ENCODE measurements around the gene TOMM7. TPM values are rescaled to one million over a fixed set of nuclear protein-coding genes. Genes with fewer than 3 reads are reported as not detected.
"Not testable (repeated sequence)": the region's sequence is repeated elsewhere in the genome, so short reads cannot be mapped to it uniquely, and the experiment has no call there.

TOMM7 gene
- total RNA-seq, 1 donor from 2014 or later = 83.0 TPM

GRCh38 chr7:22853674-22854157, 31.1 kb upstream of the TOMM7 start:
- H3K4me3 ChIP-seq (ENCODE audit: low read depth, low read length) = peak overlapping the region; percentile 81
- DNase-seq (ENCODE audit: low read depth) = no peak
- no peak for TF ChIP-seq CTCF (conservative IDR thresholded peaks at IDR 0.05; ENCODE audit: low read depth, low read length)

- no peak for DNase-seq (ENCODE audit: low read depth)
- no peak overlapping the region for H3K4me3 ChIP-seq (ENCODE audit: low read depth, low read length)
- no peak for TF ChIP-seq CTCF (conservative IDR thresholded peaks at IDR 0.05; ENCODE audit: low read depth, low read length)
Measured at GRCh38 chr7:22853138-22853537, 30.5 kb upstream of the TOMM7 start.

GRCh38 chr7:22851145-22851544, 28.5 kb upstream of the TOMM7 start:
- H3K4me3 ChIP-seq (ENCODE audit: low read depth, low read length) = no peak overlapping the region
- no peak for DNase-seq (ENCODE audit: low read depth)
- TF ChIP-seq CTCF (conservative IDR thresholded peaks at IDR 0.05; ENCODE audit: low read depth, low read length) = no peak

GRCh38 chr7:22850394-22850793, 27.7 kb upstream of the TOMM7 start:
- H3K4me3 ChIP-seq (ENCODE audit: low read depth, low read length); DNase-seq (ENCODE audit: low read depth): not testable (repeated sequence)

- no peak for TF ChIP-seq CTCF (conservative IDR thresholded peaks at IDR 0.05; ENCODE audit: low read depth, low read length)
- no peak for DNase-seq (ENCODE audit: low read depth)
- no peak overlapping the region for H3K4me3 ChIP-seq (ENCODE audit: low read depth, low read length)
Measured at GRCh38 chr7:22849662-22850061, 27.0 kb upstream of the TOMM7 start.

- TF ChIP-seq CTCF (conservative IDR thresholded peaks at IDR 0.05; ENCODE audit: low read depth, low read length) = no peak
- H3K4me3 ChIP-seq (ENCODE audit: low read depth, low read length) = no peak overlapping the region
- DNase-seq (ENCODE audit: low read depth) = no peak
Measured at GRCh38 chr7:22849172-22849571, 26.5 kb upstream of the TOMM7 start.

GRCh38 chr7:22846961-22847360, 24.3 kb upstream of the TOMM7 start:
- DNase-seq (ENCODE audit: low read depth) = no peak
- TF ChIP-seq CTCF (conservative IDR thresholded peaks at IDR 0.05; ENCODE audit: low read depth, low read length) = no peak
- no peak overlapping the region for H3K4me3 ChIP-seq (ENCODE audit: low read depth, low read length)
